BJ (cell line): ENCODE results near the gene DHRS4. TPM values are rescaled to one million over a fixed set of nuclear protein-coding genes. Genes with fewer than 3 reads are reported as not detected.

Source experiments
- CTCF ChIA-PET: fragments of 350-600 bp; formaldehyde crosslinking; extraction: SDS; loops from one replicate; lab custom pipeline; 2021; ENCODE audit warnings: antibody characterized with exemption, inconsistent platforms; lab: Yijun Ruan, JAX
- POLR2A ChIA-PET: fragments of 300-600 bp; sonication (Branson Sonifier 250); formaldehyde crosslinking; extraction: SDS; loops from one replicate; lab custom pipeline; 2021; ENCODE audit warnings: antibody characterized with exemption; lab: Charles Lee
- DNase-seq: peaks from one replicate; pipeline ENCODE4 v3.0.0-alpha.2; 2011; ENCODE audit warnings: low read depth
- H3K27me3 ChIP-seq: 2 replicates; pipeline ENCODE4 v1.6.0; 2011; ENCODE audit warnings: low read length; ENCODE audit not compliant: control insufficient read depth, insufficient read depth
- H3K36me3 ChIP-seq: 2 replicates; pipeline ENCODE4 v1.5.1; 2011; ENCODE audit warnings: low read length; ENCODE audit not compliant: control insufficient read depth, insufficient read depth
- H3K4me3 ChIP-seq: 2 replicates; pipeline ENCODE4 v1.5.1; 2011; ENCODE audit warnings: low read depth, mild to moderate bottlenecking, control low read depth, low read length
- CTCF ChIP-seq: IDR thresholded peaks from 2 replicates; pipeline ENCODE4 v1.5.1; 2011; ENCODE audit warnings: low read depth, mild to moderate bottlenecking, control low read depth, inconsistent platforms, low read length, moderate library complexity; ENCODE audit not compliant: insufficient read depth
- polyA plus RNA-seq: library from polyadenylated mRNA; depleted of rRNA; stranded (reverse); fragments of >200 nt; gene quantifications from 2 replicates; pipeline ENCODE4 v1.2.3, GENCODE V29; 2011

DHRS4 gene
- polyA plus RNA-seq, 1 experiment = 24.7 TPM

DNA sequence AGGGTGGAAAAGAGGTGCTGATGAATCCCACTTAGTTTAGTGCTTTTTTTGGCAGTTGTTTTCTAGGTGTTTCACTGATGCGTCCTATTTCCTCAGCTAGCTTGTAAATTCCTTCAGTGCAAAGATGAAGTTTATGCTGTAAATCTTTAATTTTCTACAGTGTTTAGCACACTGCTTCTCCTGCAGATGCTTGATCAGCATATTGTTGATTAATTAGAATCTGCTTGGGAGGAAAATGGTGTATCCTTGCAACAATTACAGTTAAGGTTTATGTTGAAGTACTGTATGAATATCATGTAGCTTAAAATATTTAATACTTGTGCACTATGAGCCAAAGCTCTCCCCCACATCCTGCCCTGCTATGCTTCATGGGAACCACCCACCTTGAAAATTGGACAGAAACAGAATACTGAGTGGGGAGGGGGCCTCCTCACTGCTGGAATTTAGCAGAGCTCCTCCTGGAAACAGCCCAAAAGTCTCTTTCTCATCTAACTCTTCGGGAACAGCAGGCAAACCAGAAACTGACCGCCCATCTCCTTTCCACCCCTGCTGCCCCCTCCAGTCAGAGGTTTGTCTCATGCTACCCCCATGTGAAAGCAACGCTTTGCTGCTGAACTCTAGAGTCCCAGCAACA is 20.3 kb upstream of the DHRS4 start:
- POLR2A ChIA-PET = no interaction called here
- H3K36me3 ChIP-seq = no peaks in the 10 kb centered on the region

GRCh38 chr14:23933742-23934128 is 19.8 kb upstream of the DHRS4 start:
- no peak for DNase-seq
- ChIA-PET CTCF (interaction anchor here (1.0 to 1.9 kb wide), 5 partner anchors 10 to 345 kb away, joined by 3 to 8 read pairs (median 3); no protein-coding TSS in a partner anchor), POLR2A (no interaction called here)
- H3K36me3 ChIP-seq = no peaks in the 10 kb centered on the region
- TF ChIP-seq CTCF = no peak
- no peak overlapping the region for H3K4me3 ChIP-seq
- no peaks in the 10 kb centered on the region for H3K27me3 ChIP-seq

More for the DNA sequence above, 20.3 kb upstream of the DHRS4 start:
- no peak for DNase-seq
- CTCF ChIA-PET = interaction anchor here (1.0 to 1.9 kb wide), 5 partner anchors 10 to 344 kb away, joined by 3 to 8 read pairs (median 3); no protein-coding TSS in a partner anchor
- Histone ChIP-seq H3K4me3 (no peak overlapping the region), H3K27me3 (no peaks in the 10 kb centered on the region)
- no peak for TF ChIP-seq CTCF

GRCh38 chr14:23935158-23935557 is 18.4 kb upstream of the DHRS4 start:
- DNase-seq = no peak
- Histone ChIP-seq H3K36me3 (no peaks in the 10 kb centered on the region), H3K27me3 (no peaks in the 10 kb centered on the region), H3K4me3 (no peak overlapping the region)
- ChIA-PET CTCF (interaction anchor here (1.1 to 1.3 kb wide), 2 partner anchors 268 to 303 kb away, joined by 3 to 6 read pairs; no protein-coding TSS in a partner anchor), POLR2A (no interaction called here)
- TF ChIP-seq CTCF = no peak

DNA sequence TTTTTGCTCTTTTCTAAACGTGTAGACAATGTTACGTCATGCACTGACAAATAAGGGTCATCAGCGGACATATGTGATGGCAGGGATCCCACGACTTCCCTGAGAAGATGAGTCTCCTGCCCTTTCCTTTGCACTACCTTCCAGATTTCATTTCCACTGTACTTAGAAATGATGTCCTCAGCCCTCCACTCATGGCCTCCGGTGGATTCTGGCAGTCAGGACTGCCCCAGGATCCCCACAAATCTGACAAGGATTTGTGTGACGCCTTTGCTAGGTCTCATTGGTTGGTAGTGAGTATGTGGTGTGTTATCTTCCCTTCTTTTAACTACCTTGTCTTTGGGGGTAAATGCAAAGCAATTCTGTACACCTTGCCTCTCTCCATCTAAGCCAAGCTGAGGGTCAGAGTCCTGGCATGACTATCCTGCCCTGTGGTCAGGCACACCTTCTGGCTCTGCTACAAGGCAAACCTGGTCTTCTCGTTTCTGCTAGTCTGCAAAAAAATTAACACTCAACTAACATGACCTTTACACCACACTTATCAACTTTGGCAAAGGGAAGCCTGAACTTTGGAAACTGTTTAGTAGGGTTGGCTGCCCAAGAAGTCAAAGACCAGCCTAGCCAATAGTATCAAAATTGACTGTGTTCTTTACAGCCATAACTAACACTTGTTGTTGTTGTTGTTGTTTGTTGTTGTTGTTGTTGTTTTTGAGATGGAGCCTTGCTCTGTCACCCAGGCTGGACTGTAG is 17.3 kb upstream of the DHRS4 start:
- TF ChIP-seq CTCF = no peak
- ChIA-PET POLR2A (interaction anchor here (0.7 kb wide), 1 partner anchor 123 kb away, joined by 5 read pairs; no protein-coding TSS in a partner anchor), CTCF (interaction anchor here (0.6 to 1.4 kb wide), 4 partner anchors 10 to 416 kb away, joined by 3 to 6 read pairs (median 3); no protein-coding TSS in a partner anchor)

GRCh38 chr14:23937203-23937602 is 16.4 kb upstream of the DHRS4 start:
- TF ChIP-seq CTCF = no peak
- ChIA-PET POLR2A (no interaction called here), CTCF (interaction anchor here (0.6 to 1.4 kb wide), 3 partner anchors 9 to 415 kb away, joined by 3 read pairs; no protein-coding TSS in a partner anchor)
- Histone ChIP-seq H3K36me3 (no peaks in the 10 kb centered on the region), H3K27me3 (no peaks in the 10 kb centered on the region), H3K4me3 (no peak overlapping the region)
- DNase-seq = no peak

More for the DNA sequence above, 17.3 kb upstream of the DHRS4 start:
- no peak for DNase-seq
- no peak overlapping the region for H3K4me3 ChIP-seq
- H3K27me3 ChIP-seq = no peaks in the 10 kb centered on the region
- no peaks in the 10 kb centered on the region for H3K36me3 ChIP-seq
